NCI-H510A (cell line): Measurements from ENCODE around the gene IL25.
A peak's percentile ranks its signal among the peaks of the same experiment; 100 is the strongest.
"Not testable (repeated sequence)": the region's sequence is repeated elsewhere in the genome, so short reads cannot be mapped to it uniquely, and the experiment has no call there.

ENCODE experiments used
- DNase-seq: peaks from one replicate; lab custom pipeline; 2025; lab: John Stamatoyannopoulos, UW

Gene IL25

GRCh38 chr14:23372509-23372908, at the start of gene IL25:
TSS of gene IL25 (plus strand) at chr14:23372809.
- DNase-seq = no peak

GRCh38 chr14:23323838-23324454, 48.7 kb upstream of the IL25 start:
- no peak for DNase-seq

GRCh38 chr14:23324455-23324846, 48.2 kb upstream of the IL25 start:
- no peak for DNase-seq

- no peak for DNase-seq
These were observed 47.6 kb upstream of the IL25 start for GRCh38 chr14:23324993-23325392.

- not testable (repeated sequence) for DNase-seq
These were observed 46.9 kb upstream of the IL25 start for GRCh38 chr14:23325746-23326145.

- DNase-seq = no peak
These were observed 45.9 kb upstream of the IL25 start for GRCh38 chr14:23326491-23327332.

GRCh38 chr14:23327947-23328744, 44.5 kb upstream of the IL25 start:
- no peak for DNase-seq

- no peak for DNase-seq
These were observed 37.0 kb upstream of the IL25 start for GRCh38 chr14:23335623-23336022.

- no peak for DNase-seq
These were observed 32.9 kb upstream of the IL25 start for GRCh38 chr14:23339506-23340268.

GRCh38 chr14:23344481-23344880, 28.1 kb upstream of the IL25 start:
- DNase-seq = no peak

- no peak for DNase-seq
These were observed 26.5 kb upstream of the IL25 start for GRCh38 chr14:23345987-23346692.

- no peak for DNase-seq
These were observed 25.8 kb upstream of the IL25 start for GRCh38 chr14:23346693-23347405.

GRCh38 chr14:23347406-23348296, 25.0 kb upstream of the IL25 start:
- DNase-seq = no peak

GRCh38 chr14:23348297-23348655, 24.3 kb upstream of the IL25 start:
- no peak for DNase-seq

GRCh38 chr14:23349156-23349845, 23.3 kb upstream of the IL25 start:
- no peak for DNase-seq

- DNase-seq = no peak
These were observed 20.7 kb upstream of the IL25 start for GRCh38 chr14:23351681-23352505.

GRCh38 chr14:23352506-23353432, 19.8 kb upstream of the IL25 start, which contains the start of gene SLC22A17:
TSS of gene SLC22A17 (minus strand) at chr14:23352887.
- DNase-seq = peak; percentile 3
